ENCODE results near the gene MAF. TPM values are rescaled to one million over a fixed set of nuclear protein-coding genes. Genes with fewer than 3 reads are reported as not detected.

The MAF gene
- total RNA-seq, 1 donor, result 24.1 TPM

DNA sequence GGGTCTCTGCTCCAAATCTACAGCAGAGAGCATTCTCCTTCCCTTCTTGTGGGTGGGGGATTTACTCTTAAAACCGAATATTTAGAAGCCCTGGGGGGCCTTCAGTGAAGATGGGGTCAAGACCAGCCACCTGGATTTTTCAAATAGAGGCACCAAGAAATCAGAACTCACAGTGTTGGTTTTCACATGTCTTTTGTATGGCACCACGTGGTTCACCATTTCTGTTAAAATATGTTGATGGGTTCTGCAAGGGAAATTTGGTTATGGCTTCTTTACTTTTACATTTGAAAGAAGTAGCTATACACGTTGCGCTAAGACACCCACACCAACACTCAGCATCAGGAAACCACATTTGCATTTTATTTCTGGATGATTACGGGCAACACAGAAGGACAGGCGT is 17.7 kb downstream of the MAF start:
- DNase-seq (ENCODE audit: low read depth), result no peak
- TF ChIP-seq, protein P1, sequence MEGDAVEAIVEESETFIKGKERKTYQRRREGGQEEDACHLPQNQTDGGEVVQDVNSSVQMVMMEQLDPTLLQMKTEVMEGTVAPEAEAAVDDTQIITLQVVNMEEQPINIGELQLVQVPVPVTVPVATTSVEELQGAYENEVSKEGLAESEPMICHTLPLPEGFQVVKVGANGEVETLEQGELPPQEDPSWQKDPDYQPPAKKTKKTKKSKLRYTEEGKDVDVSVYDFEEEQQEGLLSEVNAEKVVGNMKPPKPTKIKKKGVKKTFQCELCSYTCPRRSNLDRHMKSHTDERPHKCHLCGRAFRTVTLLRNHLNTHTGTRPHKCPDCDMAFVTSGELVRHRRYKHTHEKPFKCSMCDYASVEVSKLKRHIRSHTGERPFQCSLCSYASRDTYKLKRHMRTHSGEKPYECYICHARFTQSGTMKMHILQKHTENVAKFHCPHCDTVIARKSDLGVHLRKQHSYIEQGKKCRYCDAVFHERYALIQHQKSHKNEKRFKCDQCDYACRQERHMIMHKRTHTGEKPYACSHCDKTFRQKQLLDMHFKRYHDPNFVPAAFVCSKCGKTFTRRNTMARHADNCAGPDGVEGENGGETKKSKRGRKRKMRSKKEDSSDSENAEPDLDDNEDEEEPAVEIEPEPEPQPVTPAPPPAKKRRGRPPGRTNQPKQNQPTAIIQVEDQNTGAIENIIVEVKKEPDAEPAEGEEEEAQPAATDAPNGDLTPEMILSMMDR (IDR thresholded peaks at IDR 0.05; ENCODE audit: insufficient read depth, low read length), result no peak
- no peak overlapping the region for H3K4me3 ChIP-seq (ENCODE audit: low read depth, low read length)

DNA sequence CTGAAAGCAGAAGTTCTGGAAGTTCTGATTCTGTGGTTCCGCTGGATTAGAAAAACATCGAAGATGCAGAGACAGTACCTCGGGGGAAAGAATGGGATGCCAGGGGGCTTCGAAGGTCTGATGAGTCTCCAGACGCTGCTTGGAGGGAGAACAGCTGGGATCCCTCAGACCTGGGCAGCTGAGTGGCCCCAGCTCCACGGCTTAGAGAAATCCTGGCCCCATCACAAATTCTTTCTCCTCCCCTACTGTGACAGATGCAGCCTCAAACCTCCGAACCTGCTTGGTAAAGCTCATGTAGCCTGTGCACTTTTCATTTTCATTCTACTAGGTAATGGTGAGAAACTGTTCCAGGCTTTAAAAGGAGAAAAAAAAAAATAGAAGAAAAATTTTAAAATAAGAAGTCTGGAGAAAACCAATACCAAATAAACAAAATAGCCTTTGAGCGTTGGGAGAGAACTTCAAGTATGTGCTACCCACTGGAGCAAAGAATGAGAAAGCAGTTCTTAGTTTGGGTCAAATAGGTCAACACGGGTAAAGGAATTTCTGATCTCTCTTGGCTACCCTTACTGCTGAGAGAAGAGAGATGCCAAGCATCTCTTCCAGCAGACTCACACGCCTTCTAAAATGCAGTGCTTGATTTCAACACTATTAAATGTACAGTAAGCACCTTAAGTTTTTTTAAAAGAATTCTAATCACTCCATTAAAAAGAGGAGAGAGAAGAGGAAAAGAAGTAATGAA is 19.9 kb downstream of the MAF start:
- TF ChIP-seq, protein P1 (IDR thresholded peaks at IDR 0.05; ENCODE audit: insufficient read depth, low read length), result no peak
- DNase-seq (ENCODE audit: low read depth), result no peak
- H3K4me3 ChIP-seq (ENCODE audit: low read depth, low read length), result no peak overlapping the region

DNA sequence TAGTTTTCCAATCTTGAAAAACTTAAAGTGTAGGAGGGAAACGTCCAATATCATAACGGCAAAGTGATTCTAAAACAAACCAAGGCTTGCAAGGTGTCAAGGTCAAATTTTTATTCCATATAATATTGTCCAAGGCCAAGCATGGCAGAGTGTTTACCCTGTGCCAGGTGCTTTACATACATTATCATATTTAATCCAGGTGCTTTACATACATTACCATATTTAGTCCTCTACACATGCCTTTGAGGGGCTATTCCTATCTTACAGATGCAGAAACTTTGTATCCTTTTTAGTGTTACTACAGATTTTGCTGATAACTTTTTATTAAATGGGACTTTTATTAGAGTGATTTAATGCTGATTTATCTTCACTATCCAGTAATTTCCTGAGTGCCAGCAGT is 23.9 kb downstream of the MAF start:
- DNase-seq (ENCODE audit: low read depth), result no peak
- TF ChIP-seq, protein P1 (IDR thresholded peaks at IDR 0.05; ENCODE audit: insufficient read depth, low read length), result no peak
- H3K4me3 ChIP-seq (ENCODE audit: low read depth, low read length), result no peak overlapping the region

DNA sequence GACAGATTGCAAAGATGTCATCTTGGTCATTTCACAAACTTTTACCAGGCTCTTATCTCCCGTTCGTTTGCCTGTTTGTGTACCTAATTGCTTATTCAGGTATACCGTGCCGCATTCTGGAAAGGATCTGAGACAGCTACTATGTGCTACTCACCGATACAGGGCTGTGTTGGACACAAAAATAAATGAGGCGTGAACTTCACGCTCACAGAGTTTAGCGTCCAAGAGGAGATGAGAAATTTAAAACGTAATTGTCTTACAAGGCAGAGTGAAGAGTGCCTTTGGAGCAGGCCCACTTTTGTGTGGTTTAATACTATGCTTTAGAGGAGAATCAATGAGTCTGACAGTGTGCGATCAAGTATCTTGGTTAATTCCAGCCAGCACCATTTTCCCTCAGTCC is 26.7 kb downstream of the MAF start:
- DNase-seq (ENCODE audit: low read depth), result no peak
- TF ChIP-seq, protein P1 (IDR thresholded peaks at IDR 0.05; ENCODE audit: insufficient read depth, low read length), result no peak
- no peak overlapping the region for H3K4me3 ChIP-seq (ENCODE audit: low read depth, low read length)

DNA sequence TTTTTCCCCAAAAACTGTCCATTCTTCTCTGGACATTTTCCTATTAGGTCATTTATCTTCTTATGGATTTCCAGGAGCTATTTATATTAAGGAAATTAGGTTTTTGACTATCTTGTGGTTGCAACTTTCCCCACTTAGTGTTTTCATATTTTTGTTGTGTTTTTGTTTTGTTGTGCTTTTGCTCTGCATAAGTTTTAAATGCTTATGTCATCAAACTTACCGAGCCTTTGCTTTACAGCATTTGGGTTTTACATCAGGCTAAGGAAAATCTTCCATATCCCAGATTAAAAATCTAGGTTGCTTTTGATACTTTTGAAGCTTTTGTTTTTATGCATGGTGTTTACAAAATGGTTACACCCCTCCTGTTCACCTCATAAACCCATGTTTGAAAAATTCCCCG is 27.5 kb downstream of the MAF start:
- DNase-seq (ENCODE audit: low read depth), result no peak
- TF ChIP-seq, protein P1 (IDR thresholded peaks at IDR 0.05; ENCODE audit: insufficient read depth, low read length), result no peak
- H3K4me3 ChIP-seq (ENCODE audit: low read depth, low read length), result no peak overlapping the region

DNA sequence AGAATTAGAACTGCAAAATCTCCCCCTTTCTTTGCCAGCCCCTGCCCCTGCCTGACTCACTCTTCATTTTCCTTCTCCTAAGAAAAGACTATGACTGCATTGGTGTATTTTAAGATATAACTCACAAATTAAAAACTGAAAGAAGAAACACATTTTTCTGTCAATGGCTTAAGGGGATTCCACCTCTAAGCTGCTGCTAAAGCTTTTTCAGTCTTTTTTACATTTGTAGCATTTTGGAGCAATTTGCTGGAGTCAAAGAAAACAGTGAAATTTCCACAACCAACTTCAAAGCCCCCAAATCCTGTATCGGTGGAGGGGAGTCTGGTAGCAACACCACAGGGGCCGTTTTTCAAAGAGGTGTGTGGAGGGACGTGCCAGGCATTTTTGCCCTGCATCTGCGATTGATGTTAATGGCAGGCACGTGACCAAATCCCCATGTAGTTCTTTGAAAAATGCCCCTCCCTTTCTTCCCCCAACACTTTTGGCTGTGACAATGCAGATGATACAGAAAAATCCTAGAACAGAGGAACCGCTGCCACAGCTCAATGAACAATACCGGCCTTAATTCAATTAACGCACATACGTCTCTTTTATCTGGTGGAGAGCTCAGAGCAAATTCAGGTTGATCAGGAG is 28.5 kb downstream of the MAF start:
- no peak overlapping the region for H3K4me3 ChIP-seq (ENCODE audit: low read depth, low read length)
- no peak for DNase-seq (ENCODE audit: low read depth)
- TF ChIP-seq, protein P1 (IDR thresholded peaks at IDR 0.05; ENCODE audit: insufficient read depth, low read length), result no peak
